GM12891 (cell line): Measurements from ENCODE around the gene C19orf81. TPM values are rescaled to one million over a fixed set of nuclear protein-coding genes. Genes with fewer than 3 reads are reported as not detected.
"Not testable (repeated sequence)": the region's sequence is repeated elsewhere in the genome, so short reads cannot be mapped to it uniquely, and the experiment has no call there.

ENCODE experiments used
- DNase-seq: peaks from one replicate; pipeline ENCODE4 v3.0.0; 2011; ENCODE audit warnings: low spot score; ENCODE audit not compliant: insufficient read length
- FAIRE-seq: peaks from 2 replicates; lab custom pipeline; 2011; peaks lifted over from hg19 to GRCh38; lab: Jason Lieb, UNC
- PAX5 ChIP-seq: IDR thresholded peaks from 2 replicates; pipeline ENCODE4 v1.6.1; 2011; ENCODE audit warnings: low read length, moderate library complexity, mild to moderate bottlenecking; ENCODE audit not compliant: insufficient read depth, severe bottlenecking
- POLR2A ChIP-seq: IDR thresholded peaks from 2 replicates; pipeline ENCODE4 v1.6.1; 2011; ENCODE audit warnings: low read depth, low read length, control low read depth
- POLR2AphosphoS5 ChIP-seq: IDR thresholded peaks from 2 replicates; pipeline ENCODE4 v1.6.1; 2011; ENCODE audit warnings: low read depth, low read length, control low read depth
- POU2F2 ChIP-seq: IDR thresholded peaks from 2 replicates; pipeline ENCODE4 v1.6.1; 2011; ENCODE audit warnings: low read depth, mild to moderate bottlenecking, control low read depth, low read length, moderate library complexity
- SPI1 ChIP-seq: IDR thresholded peaks from 2 replicates; pipeline ENCODE4 v1.6.1; 2011; ENCODE audit warnings: low read depth, low read length, control low read depth
- TAF1 ChIP-seq: IDR thresholded peaks from 2 replicates; pipeline ENCODE4 v1.6.1; 2011; ENCODE audit warnings: low read depth, low read length, control low read depth
- polyA plus RNA-seq: library from polyadenylated mRNA; unstranded; fragments of >200 nt; gene quantifications from one replicate; pipeline ENCODE4 v1.2.1, GENCODE V29; 2012; ENCODE audit warnings: low read depth, missing spikeins, inconsistent platforms; ENCODE audit not compliant: missing spikeins

Gene C19orf81
- not detected for polyA plus RNA-seq

- DNase-seq (no peak), FAIRE-seq (no peak)
- TF ChIP-seq POLR2AphosphoS5 (no peak), POU2F2 (no peak), PAX5 (no peak)
Measured at GRCh38 chr19:50649433-50650391, at the start of gene C19orf81. Gene C19orf81, plus strand, starts transcription at chr19:50649445. Its CDS starts 0 bp downstream, at chr19:50649445.

DNA sequence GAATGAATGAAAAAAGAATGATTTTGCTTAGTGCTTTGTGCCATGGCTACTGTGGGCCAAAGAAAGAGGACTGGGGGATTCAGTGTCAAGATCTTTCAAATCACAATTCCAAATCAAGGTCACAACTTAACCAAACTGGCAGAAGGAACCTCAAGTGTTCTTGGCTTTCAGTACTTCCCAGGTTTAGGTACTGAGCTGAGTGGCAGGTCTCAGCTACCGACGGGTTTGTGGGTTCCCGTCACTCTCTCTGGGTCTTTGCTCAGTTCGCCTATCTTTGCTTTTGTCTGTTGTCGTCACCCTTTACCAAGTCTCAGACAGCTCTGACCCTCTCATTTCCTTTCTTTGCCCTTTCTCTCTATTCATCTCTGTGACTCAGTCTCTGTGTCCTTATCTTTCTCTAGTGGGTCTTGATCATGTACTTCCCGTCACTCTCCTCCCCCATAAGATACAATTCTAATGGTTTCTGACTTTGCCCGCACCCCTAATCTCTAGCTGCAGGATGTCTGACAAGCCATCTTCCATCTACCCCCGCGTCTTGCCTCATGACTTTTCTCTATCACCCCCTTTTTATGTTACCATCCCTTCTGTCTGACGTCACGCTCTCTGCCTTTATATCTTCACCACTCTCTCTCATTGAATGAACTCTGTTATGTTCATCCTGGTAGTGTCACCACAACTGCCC lies 47.7 kb upstream of the C19orf81 start:
- no peak for FAIRE-seq
- DNase-seq: no peak
- TF ChIP-seq PAX5 (no peak), POU2F2 (no peak), SPI1 (no peak), POLR2AphosphoS5 (no peak), POLR2A (no peak), TAF1 (no peak)

GRCh38 chr19:50602089-50602422 lies 47.2 kb upstream of the C19orf81 start:
- TF ChIP-seq TAF1 (no peak), PAX5 (no peak), POLR2AphosphoS5 (no peak), POLR2A (no peak), POU2F2 (no peak), SPI1 (no peak)
- no peak for FAIRE-seq
- DNase-seq: no peak

DNA sequence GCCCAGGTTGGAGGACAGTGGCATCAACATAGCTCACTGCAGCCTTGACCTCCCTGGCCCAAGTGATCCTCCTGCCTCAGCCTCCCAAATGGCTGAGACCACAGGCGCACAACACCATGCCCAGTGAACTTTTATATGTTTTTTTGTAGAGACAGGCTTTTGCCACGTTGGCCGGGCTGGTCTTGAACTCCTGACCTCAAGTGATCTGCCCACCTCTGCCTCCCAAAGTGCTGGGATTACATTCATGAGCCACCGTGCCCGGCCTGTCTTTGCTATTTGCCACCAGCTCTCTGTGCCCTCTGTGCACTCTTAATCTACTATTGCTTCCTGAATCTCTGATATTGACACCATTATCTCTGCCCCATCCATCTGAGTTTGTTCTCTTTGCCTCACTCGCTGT lies 46.7 kb upstream of the C19orf81 start:
- no peak for TF ChIP-seq POLR2A
- no peak for TF ChIP-seq TAF1
- TF ChIP-seq PAX5: no peak
- TF ChIP-seq POLR2AphosphoS5: no peak
- no peak for TF ChIP-seq SPI1
- TF ChIP-seq POU2F2: no peak
- FAIRE-seq: no peak

GRCh38 chr19:50602935-50603334 lies 46.3 kb upstream of the C19orf81 start:
- TF ChIP-seq POLR2AphosphoS5 (no peak), PAX5 (no peak), POU2F2 (no peak), POLR2A (no peak), SPI1 (no peak), TAF1 (no peak)
- no peak for FAIRE-seq
- DNase-seq: no peak

More for the DNA sequence above, 46.7 kb upstream of the C19orf81 start:
- no peak for DNase-seq

DNA sequence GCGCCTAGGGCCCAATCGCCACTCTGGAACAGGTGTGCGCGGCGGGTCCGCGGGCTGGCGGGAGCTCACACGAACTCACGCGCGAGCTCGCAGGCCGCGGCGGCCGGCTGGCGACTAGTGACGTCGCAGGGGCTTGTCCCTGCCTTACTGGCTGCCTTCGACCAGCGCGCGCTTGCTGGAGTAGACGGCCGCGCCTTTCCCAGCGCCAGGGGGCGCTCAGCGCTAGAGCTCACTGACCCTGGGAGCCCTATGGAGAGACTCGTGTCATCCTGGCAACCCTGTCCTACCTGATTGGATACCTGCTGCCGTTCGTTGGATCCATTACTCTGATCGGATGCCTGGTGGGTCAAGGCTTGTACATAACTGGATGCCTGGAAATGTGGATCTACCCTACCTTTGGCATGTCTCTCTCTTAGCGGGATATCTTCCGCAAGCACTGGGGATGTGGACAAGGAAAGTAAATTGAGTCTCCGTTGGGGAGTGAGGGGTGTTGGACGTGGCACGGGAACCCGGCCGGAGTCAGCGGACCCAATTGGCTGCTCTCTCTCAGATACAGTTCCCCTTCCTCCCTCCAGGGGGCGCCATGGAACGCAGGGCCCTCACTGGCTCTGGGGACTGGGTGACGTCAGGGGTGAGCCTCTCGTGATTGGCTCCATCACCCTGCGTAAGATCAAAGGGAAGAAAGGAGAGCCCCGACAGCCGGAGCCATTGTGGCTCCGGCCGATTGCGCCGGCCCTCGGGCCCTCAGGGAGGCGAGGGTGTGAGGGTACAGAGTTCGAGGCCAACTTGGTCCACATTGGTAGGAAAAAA lies 44.8 kb upstream of the C19orf81 start:
- not testable (repeated sequence) for DNase-seq, FAIRE-seq

DNA sequence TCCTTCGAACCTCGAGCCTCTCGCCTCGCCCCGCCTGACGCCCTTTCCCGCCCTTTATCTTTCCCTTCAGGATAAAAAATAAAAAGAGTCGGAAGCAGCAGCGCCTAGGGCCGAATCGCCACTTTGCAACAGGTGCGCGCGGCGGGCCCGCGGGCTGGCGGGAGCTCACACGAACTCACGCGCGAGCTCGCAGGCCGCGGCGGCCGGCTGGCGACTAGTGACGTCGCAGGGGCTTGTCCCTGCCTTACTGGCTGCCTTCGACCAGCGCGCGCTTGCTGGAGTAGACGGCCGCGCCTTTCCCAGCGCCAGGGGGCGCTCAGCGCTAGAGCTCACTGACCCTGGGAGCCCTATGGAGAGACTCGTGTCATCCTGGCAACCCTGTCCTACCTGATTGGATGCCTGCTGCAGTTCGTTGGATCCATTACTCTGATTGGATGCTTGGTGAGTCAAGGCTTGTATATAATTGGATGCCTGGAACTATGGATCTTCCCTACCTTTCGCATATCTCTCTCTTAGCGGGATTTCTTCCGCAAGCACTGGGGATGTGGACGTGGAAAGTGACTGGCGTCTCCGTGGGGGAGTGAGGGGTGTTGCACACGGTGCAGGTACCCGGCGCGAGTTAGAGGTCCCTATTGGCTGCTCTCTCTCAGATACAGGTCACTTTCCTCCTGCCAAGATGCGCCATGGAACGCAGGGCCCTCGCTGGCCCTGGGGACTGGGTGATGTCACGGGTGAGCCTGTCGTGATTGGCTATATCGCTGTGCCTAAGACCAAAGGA lies 43.0 kb upstream of the C19orf81 start:
- FAIRE-seq, DNase-seq: not testable (repeated sequence)

DNA sequence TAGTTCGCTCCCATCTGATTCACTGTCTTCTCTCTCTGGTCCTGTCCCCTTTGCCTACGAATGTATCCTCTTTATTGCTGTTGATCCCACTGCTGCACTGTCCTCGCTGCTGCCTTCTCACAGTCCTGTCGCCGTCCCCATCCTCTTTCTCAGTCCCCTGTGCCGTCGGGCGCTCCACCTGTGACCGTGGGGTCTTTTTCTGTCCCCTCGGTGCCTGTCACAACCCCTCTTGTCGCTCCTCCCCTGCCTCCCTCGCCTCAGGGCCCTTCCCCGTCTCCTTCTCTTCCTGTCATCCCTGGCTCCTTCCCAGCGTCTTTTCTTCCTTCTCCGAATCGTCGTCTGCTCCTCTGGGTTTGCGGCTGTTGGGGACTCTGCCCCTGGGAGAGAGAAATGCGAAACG lies 41.9 kb upstream of the C19orf81 start:
- DNase-seq (no peak), FAIRE-seq (no peak)
- TF ChIP-seq TAF1 (no peak), POLR2AphosphoS5 (no peak), POU2F2 (no peak), POLR2A (no peak), PAX5 (no peak), SPI1 (no peak)
